Central memory CD8-positive, alpha-beta T cell (primary cell): ENCODE measurements around the gene CEPT1.

Experiments
- ATAC-seq: fragments of 150-1000 bp; cut with Tn5 transposase; replicated peaks from 2 replicates; pipeline ENCODE4 v1.10.0; 2022; ENCODE audit warnings: mild to moderate bottlenecking, moderate FRiP score, moderate number of reproducible peaks; ENCODE audit not compliant: poor library complexity, severe bottlenecking; ENCODE audit errors: extremely low read depth
- DNase-seq, 2 donors: peaks; one replicate each; pipeline ENCODE4 v3.0.0; 2021; ENCODE audit warnings: low spot score in 2 of 2
- H3K27ac Mint-ChIP-seq: one replicate; pipeline ENCODE4 v1.8.0; 2022; ENCODE audit warnings: low read depth, mild to moderate bottlenecking, moderate library complexity, mixed read lengths
- H3K27me3 Mint-ChIP-seq: one replicate; pipeline ENCODE4 v1.8.0; 2022; ENCODE audit warnings: mixed read lengths
- H3K36me3 Mint-ChIP-seq: one replicate; pipeline ENCODE4 v1.8.0; 2022; ENCODE audit warnings: mild to moderate bottlenecking, moderate library complexity, mixed read lengths; ENCODE audit not compliant: insufficient read depth
- H3K4me1 Mint-ChIP-seq: one replicate; pipeline ENCODE4 v1.8.0; 2022; ENCODE audit warnings: mixed read lengths
- H3K4me3 Mint-ChIP-seq: one replicate; pipeline ENCODE4 v1.8.0; 2022; ENCODE audit warnings: mild to moderate bottlenecking, moderate library complexity, mixed read lengths
- H3K9me3 Mint-ChIP-seq: one replicate; pipeline ENCODE4 v1.8.0; 2022; ENCODE audit warnings: mixed read lengths

The CEPT1 gene

GRCh38 chr1:111154021-111154999, 14.3 kb downstream of the CEPT1 start:
- no peak for DNase-seq
- Mint-ChIP-seq H3K27me3 (no peaks in the 10 kb centered on the region), H3K4me3 (peak overlapping the region; percentile 16), H3K9me3 (no peaks in the 10 kb centered on the region), H3K36me3 (peaks cover 59% of the 10 kb centered on the region), H3K27ac (no peak overlapping the region), H3K4me1 (peaks cover 67% of the 10 kb centered on the region)
- ATAC-seq, result no peak

DNA sequence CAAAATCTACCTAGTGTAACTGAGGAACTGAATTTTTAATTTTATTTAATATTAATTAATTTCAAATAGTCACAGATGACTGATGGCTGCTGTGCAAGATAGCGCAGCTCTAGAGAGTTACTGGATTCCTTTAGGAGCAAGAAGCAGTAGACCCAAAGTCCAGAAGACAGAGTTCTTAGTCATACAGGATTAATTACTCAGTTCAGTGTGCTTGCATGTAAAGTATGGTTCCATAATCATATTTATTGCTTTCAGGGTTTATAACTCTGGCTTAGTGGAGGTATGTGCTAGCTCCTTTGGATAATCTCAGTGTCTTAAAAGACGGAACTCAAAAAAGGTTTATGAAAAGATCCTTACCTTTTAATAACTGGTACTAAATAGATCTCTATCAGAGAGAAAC, 17.4 kb downstream of the CEPT1 start:
- H3K36me3 Mint-ChIP-seq, result peaks cover 47% of the 10 kb centered on the region
- no peak overlapping the region for H3K27ac Mint-ChIP-seq

GRCh38 chr1:111161843-111162487, 21.9 kb downstream of the CEPT1 start:
- Mint-ChIP-seq H3K9me3 (no peaks in the 10 kb centered on the region), H3K4me1 (peaks cover 11% of the 10 kb centered on the region), H3K27me3 (no peaks in the 10 kb centered on the region), H3K36me3 (peaks cover 34% of the 10 kb centered on the region), H3K4me3 (no peak overlapping the region), H3K27ac (peak overlapping the region; percentile 4)
- DNase-seq, result no peak
- no peak for ATAC-seq

More for the DNA sequence above, 17.4 kb downstream of the CEPT1 start:
- Mint-ChIP-seq H3K9me3 (no peaks in the 10 kb centered on the region), H3K4me3 (no peak overlapping the region), H3K4me1 (peaks cover 47% of the 10 kb centered on the region), H3K27me3 (no peaks in the 10 kb centered on the region)
- ATAC-seq (no peak), DNase-seq (no peak)

DNA sequence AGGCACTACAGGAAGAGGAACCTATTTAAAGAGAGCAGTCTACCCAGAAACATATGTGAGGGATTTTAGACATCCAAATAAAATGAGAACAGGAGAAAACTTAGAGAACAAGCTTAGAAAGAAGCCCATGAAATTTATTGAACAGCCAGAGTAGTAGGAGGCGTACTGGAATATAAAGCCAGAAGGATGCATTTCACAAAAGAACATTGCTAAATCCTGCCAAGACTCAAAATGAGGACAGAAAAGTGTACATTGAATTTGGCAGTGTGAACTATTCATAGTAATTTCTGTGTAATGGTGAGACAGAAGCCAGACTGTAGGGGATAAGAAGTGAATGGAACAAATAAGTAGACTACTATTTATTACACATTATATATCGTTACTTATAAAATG, 22.5 kb downstream of the CEPT1 start:
- H3K27me3 Mint-ChIP-seq, result no peaks in the 10 kb centered on the region
- no peak for DNase-seq
- ATAC-seq, result no peak
- no peak overlapping the region for H3K4me3 Mint-ChIP-seq
- no peaks in the 10 kb centered on the region for H3K9me3 Mint-ChIP-seq
- peaks cover 11% of the 10 kb centered on the region for H3K4me1 Mint-ChIP-seq
- peaks cover 32% of the 10 kb centered on the region for H3K36me3 Mint-ChIP-seq
- peak overlapping the region; percentile 36 for H3K27ac Mint-ChIP-seq

DNA sequence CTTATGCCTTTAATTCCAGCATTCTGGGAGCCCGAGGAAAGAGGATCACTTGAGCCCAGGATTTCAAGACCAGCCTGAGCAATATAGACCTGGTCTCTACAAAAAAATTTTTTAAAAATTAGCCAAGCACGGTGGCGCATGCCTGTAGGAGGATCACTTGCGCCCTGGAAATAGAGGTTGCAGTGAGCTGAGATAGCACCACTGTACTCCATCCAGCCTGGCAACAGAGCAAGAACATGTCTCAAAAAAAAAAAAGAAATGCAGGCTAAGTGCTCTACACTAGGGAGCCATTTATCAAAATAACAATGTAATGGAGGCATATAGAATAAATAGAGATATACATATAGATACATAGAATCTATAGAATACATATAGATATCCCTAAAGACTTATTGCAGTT, 23.3 kb downstream of the CEPT1 start:
- Mint-ChIP-seq H3K9me3 (no peaks in the 10 kb centered on the region), H3K36me3 (peaks cover 36% of the 10 kb centered on the region), H3K4me1 (peaks cover 11% of the 10 kb centered on the region), H3K4me3 (no peak overlapping the region), H3K27me3 (no peaks in the 10 kb centered on the region), H3K27ac (no peak overlapping the region)
- DNase-seq (no peak), ATAC-seq (no peak)

GRCh38 chr1:111164151-111164550, 24.1 kb downstream of the CEPT1 start:
- H3K27ac Mint-ChIP-seq, result no peak overlapping the region
- H3K4me3 Mint-ChIP-seq, result no peak overlapping the region
- H3K9me3 Mint-ChIP-seq, result no peaks in the 10 kb centered on the region
- H3K36me3 Mint-ChIP-seq, result peaks cover 36% of the 10 kb centered on the region
- no peaks in the 10 kb centered on the region for H3K27me3 Mint-ChIP-seq
- peaks cover 11% of the 10 kb centered on the region for H3K4me1 Mint-ChIP-seq
- DNase-seq (no peak), ATAC-seq (no peak)

DNA sequence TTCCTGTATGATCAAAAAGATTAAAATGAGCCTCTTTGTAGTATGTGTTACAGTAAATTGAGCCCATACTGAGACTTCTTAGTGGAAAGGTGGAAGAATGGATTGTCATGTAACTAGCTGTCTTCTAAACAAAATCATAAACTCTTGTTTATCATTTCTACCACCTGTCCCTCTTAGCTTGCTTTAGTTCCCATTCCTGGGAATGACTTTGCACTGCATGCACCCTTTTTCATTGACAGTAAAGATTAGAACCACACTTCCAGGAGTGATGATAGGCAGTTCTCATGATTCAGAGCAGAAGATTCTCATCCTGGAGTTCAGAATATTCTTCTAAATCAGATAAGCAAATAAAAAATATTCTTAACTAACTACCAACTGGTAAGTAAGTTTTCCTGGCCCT, 32.4 kb downstream of the CEPT1 start:
- no peaks in the 10 kb centered on the region for H3K27me3 Mint-ChIP-seq
- peaks cover 33% of the 10 kb centered on the region for H3K36me3 Mint-ChIP-seq
- no peak for DNase-seq
- no peaks in the 10 kb centered on the region for H3K9me3 Mint-ChIP-seq
- no peak overlapping the region for H3K4me3 Mint-ChIP-seq
- peaks cover 20% of the 10 kb centered on the region for H3K4me1 Mint-ChIP-seq
- ATAC-seq, result no peak
- peak overlapping the region; percentile 36 for H3K27ac Mint-ChIP-seq

DNA sequence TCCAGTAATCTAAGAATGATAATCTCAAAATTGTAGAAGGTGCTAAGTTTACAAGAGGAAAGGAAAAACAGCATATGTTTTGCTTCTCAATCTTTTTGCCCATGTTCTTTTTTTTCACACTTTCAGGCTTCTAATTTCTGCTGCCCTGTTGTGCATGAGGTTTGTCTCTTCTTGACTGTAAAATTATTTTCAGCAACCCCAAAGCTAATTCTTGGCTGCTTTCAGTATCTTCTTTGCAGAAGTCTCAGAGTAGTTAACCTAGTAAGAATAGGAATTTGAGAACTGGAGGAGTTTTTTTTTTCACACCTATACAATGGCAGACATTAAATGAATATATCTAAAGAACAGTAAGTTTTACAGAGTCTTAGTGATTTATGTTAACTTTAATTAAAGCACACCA, 34.0 kb downstream of the CEPT1 start:
- Mint-ChIP-seq H3K27ac (no peak overlapping the region), H3K4me3 (no peak overlapping the region), H3K27me3 (no peaks in the 10 kb centered on the region), H3K9me3 (no peaks in the 10 kb centered on the region), H3K4me1 (peaks cover 20% of the 10 kb centered on the region), H3K36me3 (peaks cover 31% of the 10 kb centered on the region)
- ATAC-seq (no peak), DNase-seq (no peak)

- Mint-ChIP-seq H3K9me3 (no peaks in the 10 kb centered on the region), H3K27ac (no peak overlapping the region), H3K4me3 (no peak overlapping the region), H3K27me3 (no peaks in the 10 kb centered on the region), H3K4me1 (peaks cover 26% of the 10 kb centered on the region), H3K36me3 (peaks cover 28% of the 10 kb centered on the region)
- DNase-seq (no peak), ATAC-seq (no peak)
Observed at GRCh38 chr1:111175349-111175748, 35.3 kb downstream of the CEPT1 start.

GRCh38 chr1:111176678-111177077, 36.7 kb downstream of the CEPT1 start:
- H3K4me1 Mint-ChIP-seq, result peaks cover 35% of the 10 kb centered on the region

DNA sequence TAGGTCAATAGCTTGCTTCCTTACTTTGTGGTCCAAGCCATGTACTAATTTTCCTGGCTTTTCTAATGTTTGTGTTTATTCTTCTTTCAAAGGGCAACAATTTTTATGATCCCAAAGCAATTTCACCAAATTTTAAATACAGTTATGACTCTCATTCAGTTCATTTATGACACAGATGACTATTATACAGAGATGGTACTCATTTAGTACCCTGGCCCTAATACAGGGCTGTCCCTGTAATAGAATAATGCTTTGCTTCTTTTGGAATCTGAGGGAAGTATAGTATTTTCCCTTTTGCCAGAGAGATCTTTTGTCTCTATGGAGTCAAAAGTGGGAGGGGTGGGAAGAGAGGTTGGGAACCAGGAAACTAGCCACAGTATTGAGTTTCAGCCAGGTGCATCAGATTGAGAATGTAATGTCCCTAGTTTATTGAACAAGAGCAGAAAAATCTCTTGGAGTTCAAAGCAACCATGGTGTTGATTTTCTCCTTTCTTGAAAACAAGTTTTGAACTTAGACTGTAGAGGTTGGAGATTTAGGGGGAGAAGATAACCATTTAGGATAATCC, 40.0 kb downstream of the CEPT1 start:
- no peak for ATAC-seq
- H3K9me3 Mint-ChIP-seq, result no peaks in the 10 kb centered on the region
- H3K36me3 Mint-ChIP-seq, result peaks cover 31% of the 10 kb centered on the region
- H3K27me3 Mint-ChIP-seq, result no peaks in the 10 kb centered on the region
- H3K4me1 Mint-ChIP-seq, result peaks cover 51% of the 10 kb centered on the region
- no peak for DNase-seq
- H3K4me3 Mint-ChIP-seq, result no peak overlapping the region
- H3K27ac Mint-ChIP-seq, result peak overlapping the region; percentile 34

More at GRCh38 chr1:111176678-111177077, 36.7 kb downstream of the CEPT1 start:
- DNase-seq, result no peak
- Mint-ChIP-seq H3K9me3 (no peaks in the 10 kb centered on the region), H3K27me3 (no peaks in the 10 kb centered on the region), H3K36me3 (peaks cover 28% of the 10 kb centered on the region), H3K4me3 (no peak overlapping the region), H3K27ac (no peak overlapping the region)
- ATAC-seq, result no peak

DNA sequence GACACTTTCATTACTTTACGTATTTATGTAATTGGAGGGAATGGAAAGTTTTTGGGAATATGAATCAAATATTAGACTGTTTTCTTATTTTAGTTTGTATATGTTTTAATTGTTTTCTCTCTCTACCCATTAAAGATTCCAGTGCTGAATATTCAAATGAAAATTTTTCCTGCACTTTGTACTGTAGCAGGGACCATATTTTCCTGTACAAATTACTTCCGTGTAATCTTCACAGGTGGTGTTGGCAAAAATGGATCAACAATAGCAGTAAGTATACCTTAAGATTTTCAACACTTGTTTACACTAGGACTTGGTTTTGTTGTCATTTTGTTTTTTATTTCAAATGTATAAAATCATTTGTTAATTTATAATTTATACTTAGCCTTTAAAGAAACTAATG, 42.0 kb downstream of the CEPT1 start:
- H3K9me3 Mint-ChIP-seq, result no peaks in the 10 kb centered on the region
- H3K4me3 Mint-ChIP-seq, result no peak overlapping the region
- peak overlapping the region; percentile 69 for H3K27ac Mint-ChIP-seq
- H3K4me1 Mint-ChIP-seq, result peaks cover 60% of the 10 kb centered on the region
- peaks cover 38% of the 10 kb centered on the region for H3K36me3 Mint-ChIP-seq
- ATAC-seq (no peak), DNase-seq (no peak)
- no peaks in the 10 kb centered on the region for H3K27me3 Mint-ChIP-seq
